Activated naive CD4-positive, alpha-beta T cell treated with Interleukin-2 at 50 U/mL for 16 hours (primary cell): Measurements from ENCODE around the gene CCDC93.
"Not testable (repeated sequence)": the region's sequence is repeated elsewhere in the genome, so short reads cannot be mapped to it uniquely, and the experiment has no call there.

Experiments
- DNase-seq: peaks from one replicate; pipeline ENCODE4 v3.0.0-alpha.2; 2020

CCDC93 gene

DNA sequence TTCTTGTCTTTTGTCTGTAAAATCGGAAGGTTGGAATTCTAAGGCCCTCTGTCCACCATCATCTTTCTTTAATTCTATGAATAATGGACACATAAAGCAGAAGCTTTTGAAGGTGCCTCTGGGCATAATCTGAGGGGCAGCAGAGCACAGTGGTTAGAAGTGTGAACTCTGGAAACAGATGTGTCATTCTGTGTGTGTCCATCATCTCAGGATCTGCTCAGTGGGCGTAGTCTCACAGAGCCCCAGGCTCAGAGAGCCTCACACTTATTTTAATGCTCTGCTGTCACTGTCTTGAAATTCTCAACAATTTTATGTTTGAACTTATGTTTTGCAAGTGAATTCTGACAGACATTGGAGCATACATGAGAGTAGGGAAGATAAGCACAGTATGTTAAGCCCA is 31.0 kb upstream of the CCDC93 start:
- DNase-seq = no peak

DNA sequence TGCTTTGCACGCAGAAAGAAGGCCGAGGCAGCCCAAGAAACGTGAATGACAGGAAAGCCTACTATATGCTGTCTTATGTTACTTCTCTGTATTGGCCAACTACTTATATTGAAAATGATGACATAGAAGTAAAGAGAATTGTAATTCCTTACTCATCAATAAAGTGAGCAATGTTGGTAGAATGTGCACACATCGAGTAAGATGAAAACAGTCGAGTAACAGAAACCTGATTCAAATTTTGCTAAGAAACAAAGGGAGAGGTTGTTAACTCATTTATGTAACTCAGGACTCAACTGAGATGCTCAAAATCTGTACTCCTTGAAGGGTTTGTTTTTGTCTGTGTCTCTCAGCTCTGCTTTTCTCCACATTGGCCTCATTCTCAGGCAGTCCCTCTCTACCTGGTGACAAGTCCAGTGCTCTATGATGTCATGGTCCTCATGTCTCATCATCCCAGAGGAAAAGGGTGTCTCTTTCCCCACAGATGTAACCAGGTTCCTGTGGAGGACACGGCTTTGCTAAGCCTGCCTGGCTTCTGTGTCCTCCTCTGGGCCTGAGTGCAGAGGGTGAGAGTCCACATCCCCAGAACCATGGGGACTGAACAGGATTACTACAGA is 30.3 kb upstream of the CCDC93 start:
- no peak for DNase-seq

DNA sequence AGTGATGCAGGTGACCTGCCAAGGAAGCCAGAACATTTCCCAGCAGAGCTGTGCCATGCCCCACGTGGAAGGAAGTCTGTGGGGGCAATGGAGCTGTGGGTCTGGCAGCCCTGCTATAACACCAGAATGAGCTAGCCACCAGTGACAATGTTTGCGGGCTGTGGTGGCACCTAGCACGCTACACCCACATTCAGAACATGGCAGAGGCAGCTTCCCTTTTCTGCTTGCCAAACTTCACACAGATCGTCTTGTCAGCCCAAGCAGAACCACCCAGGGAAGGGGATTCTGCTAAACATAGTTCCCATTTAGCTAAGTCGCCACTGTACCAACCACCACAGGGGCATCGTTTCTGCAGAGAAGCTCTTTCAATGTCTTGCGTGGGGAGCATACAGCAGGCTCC is 27.0 kb upstream of the CCDC93 start:
- DNase-seq = no peak

DNA sequence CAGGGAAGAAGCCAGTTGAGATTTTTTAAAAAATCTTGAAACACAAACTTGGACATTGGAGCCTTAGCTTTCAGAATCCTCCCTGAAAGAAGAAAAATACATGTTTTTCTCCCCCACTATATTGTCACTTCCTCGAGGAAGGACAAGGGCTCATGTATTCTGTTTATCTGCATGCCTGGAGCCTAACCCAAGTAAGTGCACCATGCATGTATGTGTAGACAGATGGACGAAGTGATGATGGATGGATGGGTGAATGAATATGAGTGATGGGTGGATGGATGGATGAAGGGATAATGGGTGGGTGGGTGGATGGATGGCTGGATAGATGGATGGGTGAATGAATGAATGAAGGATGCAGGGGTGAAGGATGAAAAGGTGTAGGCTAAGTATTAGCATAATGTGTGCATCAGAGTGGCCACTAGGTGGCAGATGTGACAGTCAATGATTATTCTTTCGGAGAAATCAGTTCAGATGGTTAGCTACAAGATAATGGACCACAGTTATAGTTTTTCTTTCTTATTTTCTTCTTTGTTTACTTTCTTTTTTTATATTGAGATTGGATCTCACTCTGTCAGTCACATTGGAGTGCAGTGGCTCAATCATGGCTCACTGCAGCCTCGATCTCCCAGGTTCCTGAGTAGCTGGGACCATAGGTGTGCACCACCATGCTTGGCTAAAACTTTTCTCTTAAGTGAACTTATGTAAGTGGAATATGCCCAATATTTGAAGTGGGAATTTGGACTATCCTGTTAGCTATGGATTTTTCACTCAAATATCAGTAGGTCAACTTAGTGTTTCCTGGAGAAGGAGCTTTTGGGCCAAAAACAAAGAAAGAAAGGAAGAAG is 18.5 kb upstream of the CCDC93 start:
- peak; percentile 32 for DNase-seq

DNA sequence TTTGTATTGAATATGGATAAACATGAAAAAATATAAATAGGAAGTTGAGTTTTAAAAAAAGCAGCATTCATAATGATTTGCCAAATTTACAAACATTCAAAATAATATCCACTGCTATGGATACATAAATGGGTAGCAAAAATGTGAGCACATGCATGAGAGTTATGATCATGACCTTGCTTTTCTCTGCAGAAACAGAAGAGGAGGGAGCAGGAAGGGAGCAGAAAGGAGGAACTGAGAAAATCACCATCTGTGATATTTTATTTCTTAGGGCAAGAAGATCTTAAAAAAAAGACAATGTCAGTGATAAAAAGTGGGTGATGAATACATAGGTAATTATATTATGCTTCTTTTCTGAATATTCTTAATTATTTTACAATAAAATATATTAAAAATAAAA is 17.7 kb upstream of the CCDC93 start:
- DNase-seq = no peak

DNA sequence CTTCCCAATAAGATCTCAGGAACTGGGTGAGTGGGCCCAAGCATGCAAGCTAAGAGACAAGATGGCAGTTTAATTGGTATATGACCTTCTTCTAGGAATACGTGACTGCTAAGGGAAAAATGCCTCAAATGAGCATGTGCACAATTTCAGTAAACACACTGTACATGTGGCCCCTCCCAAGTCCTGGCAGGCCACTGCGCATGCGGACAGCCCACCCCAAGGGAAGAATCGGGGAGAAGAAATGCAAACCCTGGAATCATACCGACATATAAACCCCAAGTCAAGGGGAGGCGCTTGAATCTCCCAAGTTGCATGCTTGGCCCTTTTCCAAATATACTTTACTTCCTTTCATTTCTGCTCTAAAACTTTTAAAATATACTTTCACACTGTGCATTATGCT is 15.2 kb upstream of the CCDC93 start:
- no peak for DNase-seq

DNA sequence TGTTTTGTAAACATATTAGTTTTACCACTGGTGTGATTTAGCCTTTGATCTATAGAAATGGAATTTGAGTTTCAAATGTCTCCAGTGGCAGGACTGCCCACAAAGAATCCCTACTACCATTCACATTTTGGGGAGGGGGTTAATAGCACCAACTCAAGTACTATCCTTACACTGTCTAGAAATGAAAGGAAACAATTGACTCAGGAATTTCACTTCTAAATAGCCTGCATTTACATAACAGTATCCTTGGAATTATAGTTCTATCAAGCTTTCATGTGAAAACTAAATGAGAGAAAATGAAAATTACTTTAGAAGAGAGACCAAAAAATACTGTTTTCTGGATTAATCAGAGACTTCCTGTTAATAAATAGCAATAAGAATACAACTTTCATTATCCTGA is 7.5 kb upstream of the CCDC93 start:
- no peak for DNase-seq

DNA sequence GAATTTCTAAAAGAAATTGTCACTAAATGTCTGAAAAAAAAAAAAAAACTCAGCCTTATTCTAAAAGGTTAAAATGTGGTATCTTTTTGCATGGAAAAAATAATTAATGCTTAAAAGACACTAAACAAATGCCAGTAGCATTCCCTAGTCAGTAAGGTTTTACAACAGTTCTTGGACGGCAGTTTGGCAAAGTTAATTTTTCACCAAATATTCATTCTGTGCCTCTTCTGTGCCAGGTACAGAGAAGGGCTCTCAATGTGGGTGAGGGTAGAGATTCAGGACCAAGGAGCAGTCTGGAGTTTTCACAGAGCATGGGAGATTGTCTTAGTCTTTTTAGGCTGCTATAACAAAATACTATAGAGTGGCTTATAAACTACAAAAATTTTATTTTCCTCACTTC is 6.0 kb upstream of the CCDC93 start:
- no peak for DNase-seq

DNA sequence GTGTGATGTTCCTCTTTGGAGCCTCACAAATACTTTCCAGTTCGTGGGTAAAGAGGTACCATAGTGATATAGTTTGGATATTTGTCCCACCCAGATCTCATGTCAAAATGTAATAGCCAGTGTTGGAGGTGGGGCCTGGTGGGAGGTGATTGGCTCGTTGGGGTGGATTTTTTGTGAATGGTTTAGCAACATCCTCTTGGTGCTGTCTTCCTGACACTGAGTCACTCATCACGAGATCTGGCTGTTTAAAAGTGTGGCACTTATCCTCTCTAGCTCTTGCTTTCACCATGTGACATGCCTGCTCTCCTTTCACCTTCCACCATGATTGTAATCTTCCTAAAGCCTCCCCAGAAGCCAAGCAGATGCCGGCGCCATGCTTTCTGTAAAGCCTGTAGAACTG is 3.0 kb upstream of the CCDC93 start:
- DNase-seq = no peak

DNA sequence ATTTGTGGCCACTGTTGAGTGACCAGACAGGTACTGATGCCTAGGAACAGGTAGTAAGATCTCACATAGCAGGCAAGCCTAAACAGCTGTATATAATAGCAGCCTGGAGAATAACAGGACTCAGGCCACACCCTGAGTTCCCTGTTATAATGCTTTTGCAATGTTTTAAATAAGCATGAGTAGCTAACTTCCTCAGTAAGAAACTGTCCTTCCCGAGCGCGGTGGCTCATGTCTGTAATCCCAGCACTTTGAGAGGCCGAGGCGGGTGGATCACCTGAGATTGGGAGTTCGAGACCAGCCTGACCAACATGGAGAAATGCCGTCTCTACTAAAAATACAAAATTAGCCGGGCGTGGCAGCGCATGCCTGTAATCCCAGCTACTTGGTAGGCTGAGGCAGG is 1.9 kb upstream of the CCDC93 start:
- not testable (repeated sequence) for DNase-seq

DNA sequence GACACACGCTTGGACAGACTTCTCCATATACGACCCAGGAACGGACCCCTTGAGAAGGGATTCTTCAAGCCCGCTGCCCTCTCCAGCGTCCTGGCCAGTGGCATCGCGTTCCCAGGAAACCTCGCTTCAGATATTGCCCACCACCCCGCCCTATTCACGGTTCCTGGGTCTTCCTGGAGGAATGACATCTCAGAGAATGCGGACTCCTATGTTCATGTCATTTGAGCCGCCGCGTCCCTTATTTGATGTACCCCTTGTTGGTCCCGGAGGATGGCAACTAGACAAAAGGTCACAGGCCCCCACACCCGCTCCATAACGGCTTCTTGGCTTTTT is 588 bp upstream of the CCDC93 start:
- peak; percentile 7 for DNase-seq

DNA sequence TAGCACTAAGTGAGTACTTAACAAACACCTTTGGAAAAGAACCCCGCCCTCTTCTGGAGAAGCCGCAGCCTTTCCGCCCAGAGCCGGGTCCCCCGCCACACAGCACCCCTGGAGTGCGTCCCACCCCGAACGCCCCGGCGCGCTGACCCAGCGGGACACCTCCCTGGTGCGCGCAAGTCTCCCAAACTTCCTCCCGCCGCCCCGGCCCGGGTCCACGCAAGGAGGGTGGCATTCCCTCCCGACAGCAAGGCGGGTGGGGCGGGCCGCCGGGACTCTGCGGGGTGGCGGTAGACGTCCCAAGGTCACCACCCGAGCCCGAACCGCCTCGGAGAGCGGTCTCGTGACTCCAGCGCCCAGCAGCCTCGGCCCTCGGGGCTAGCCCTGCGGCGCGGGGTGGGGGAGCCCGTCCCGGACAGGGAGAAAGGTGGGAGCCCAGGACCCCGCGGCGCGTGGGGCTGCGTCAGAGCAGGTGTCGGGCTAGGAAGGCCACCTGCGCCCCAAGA is 598 bp downstream of the CCDC93 start:
- DNase-seq = no peak

DNA sequence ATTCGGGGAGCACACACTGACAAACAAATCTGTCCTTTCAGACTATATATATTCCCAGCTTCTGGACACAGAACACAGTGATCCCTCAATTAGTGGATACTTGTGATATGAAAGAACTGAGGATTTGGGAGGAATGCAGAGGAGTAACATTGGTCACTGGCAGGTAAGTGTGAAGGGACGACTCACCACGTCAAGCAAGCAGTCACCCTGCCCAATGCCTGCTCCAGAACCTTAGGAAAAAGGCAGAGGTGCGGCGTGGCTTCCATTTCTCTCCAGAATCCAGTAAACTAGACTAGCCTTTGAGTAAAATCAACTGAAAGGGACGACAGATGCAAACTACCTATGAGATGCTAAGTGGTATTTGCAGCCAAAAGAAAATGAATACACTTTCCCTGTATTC is 1.1 kb downstream of the CCDC93 start:
- DNase-seq = no peak

DNA sequence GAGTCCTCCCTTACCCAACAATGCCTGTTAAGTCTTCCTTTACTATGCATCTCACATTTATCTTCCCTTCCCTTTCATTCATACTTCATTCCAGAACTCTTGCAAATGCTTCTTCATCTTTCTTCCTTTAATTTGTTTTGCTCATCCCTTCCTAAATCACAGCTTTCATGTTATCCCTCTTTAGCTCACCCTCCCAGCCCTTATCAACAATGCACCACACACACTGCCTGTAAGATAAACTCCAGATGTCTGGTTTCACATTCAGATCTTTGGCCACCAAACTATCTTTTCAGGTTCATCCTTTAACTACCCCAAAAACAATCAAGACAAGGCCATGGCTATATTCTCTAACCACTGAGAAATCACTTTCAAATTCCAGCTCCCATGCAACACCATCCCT is 3.4 kb downstream of the CCDC93 start:
- DNase-seq = no peak

DNA sequence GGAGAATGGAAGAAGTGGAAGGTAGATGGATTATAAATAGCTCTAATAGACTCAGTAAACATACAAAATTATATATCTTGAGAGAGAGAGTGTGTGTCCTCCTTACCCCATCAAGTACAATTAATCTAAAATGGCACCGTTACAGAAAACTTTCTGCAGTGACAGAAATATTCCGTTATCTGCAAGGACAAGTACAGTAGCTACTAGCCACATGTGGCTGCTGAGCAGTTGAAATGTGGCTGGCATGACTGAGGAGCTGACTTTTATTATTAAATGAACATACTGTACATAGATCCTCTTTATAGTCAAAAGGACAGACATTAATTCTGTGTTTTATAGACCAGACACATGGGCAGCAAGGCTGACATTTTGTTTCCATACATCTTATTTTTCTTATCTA is 7.0 kb downstream of the CCDC93 start:
- DNase-seq = no peak

DNA sequence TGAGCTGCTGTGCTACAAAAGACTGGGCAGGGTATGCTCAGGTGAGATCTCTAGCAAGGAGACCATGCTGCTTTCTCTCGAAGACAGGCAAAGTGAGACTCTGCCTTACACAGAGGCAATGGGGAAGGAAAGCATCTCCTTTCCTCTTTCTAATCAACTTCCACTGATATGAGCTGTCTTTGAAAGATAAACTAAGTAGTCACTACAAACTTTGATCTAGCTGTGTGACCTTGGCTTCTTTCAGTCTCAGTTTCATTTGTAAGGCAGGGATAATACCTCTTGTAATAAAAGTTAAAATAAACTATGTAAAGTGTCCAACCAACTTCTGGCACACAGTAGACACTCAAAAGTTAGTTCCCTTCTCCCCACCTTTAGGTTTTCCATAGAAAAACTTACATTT is 7.5 kb downstream of the CCDC93 start:
- DNase-seq = no peak

DNA sequence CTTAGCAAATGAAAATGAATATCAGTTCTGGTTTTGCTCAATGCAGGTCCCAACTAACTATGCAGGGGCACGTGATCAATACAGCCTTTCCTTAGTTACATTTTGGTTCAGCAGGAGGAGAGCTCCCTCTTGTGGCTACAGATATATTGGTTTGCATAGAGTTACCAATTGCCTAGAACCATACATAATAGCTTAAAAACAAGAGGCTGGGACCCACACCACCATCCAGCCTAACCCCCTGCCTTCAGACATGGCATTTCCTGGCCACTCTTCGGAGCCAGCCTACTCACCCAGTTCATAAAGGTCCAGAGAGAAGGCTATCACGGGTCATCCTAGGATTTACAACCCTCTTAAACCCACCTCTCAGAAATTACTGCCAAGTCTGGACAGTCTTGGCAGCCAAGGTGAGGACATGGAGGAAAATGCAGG is 10.5 kb downstream of the CCDC93 start:
- peak; percentile 16 for DNase-seq

DNA sequence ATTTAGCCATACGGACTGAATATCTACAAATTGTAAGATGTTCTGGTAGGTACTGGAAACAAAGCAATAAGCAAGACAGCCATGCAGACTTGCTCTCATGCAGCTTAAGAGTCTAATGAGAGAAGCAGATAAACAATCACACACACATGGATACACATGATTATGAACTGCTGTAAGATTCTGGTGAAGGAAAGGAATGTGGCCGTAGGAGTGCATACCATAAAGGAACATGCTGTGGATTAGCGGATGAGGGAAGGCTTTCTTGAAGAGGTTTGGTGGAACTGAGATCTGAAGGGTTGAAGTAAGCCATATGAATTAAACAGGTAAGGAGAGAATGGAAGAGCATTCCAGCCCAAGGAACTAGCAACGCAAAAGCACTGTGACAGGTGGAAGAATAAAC is 13.8 kb downstream of the CCDC93 start:
- DNase-seq = no peak

DNA sequence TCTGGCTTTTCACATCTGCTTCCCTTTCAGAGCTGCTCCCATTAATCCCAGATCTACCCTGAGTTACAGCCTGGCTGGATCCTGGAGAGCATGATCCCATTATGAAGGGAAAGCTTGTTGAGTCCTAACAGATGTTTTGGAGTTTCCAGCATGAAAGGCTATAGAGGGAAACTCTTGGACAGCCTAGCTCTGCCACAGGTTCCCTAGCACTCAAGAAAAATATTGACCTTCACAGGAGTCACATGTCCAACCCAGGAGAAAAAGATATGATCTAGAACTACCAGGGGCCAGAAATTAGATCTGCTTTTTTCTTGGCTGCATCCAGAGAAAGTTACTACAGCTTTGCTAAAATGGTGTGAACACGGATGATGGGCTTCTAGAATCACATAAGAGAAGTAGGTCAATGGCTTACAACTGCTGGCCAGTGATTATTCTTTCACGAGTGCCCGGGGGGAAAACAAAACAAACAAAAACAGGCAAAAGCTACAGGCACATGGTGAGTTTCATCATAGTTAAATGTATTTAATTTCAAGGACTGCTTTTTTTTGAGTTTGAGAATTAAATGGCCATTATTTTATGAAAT is 15.9 kb downstream of the CCDC93 start:
- no peak for DNase-seq

DNA sequence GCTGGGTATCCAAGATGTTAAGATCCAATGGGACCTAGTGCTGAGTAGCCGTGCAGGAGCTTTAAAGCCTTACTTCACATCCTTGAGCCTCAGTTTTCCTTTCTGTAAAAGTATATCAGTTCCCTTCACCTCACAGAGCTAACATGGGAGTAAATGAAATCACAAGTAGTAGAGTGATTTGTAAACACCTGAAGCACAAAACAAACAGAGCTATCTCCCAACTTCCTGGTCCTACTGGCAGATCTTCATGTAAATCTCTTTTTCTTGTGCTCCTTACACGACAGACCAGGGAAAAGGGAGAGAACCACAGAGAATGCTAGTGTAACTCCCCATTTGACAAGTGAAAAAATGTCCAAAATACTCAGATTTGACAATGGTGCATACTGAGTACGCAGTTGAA is 17.3 kb downstream of the CCDC93 start:
- DNase-seq = no peak

DNA sequence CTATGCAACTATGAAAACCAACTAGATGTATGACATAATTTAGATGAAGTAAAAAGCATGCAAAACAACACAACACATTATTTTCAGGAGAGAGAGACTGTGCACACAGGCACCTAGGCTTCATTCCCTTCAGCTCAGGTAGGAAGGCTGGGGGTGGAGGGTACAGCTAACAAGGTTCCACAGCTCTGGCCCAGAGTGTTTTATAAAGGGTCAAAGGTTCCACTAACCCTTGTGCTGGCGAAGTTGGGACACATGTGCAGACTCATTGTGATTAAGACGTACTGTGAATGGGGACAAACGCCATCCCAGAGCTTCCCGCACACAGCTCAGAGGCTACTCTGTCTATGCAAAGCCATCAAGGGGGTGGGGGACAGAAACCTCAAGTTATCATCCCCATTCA is 19.1 kb downstream of the CCDC93 start:
- DNase-seq = no peak

DNA sequence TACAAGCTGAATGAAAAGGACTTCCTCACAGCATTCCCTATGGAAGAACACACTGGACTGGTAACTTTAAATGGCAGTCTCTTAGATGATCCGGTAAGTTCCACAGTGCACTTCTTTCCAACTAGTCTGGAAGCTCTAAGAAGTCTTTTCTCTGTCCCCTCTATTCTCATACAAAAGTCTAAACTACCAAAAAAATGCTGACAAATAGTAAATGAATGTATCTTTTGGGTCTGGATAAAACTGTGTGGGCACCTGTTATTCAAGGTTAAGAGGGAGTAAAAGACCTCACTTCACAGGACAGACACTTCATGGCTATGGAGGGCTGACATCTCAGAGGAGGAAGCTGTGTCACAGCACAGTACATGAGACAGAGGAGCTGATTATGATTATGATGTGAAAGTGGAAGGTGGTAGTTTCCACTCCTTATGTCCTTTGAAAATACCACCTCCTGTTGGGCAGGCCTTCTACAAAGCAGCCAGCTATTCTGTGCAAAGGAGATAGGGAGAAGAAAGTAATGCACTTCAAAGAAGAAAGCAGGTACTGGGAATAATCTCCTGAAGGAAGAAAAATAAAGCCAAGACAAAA is 23.9 kb downstream of the CCDC93 start:
- no peak for DNase-seq

DNA sequence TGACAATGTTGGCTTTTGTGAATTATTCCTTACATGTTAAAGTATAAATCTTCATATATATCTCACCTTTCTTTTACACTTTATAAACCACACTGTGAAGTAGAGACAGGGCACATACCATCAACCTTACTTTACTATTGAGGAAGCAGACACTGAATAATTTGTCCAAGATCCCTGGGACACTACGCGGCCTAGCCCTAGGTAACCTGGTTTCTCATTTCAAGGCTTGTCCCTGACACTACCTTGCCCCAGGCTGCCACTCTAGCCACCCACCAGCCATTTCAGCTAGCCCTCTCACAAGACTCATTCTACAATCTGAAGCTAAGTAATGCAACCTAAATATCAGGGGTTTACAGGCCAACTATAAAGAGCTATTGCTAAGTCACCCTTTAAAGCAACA is 26.7 kb downstream of the CCDC93 start:
- no peak for DNase-seq

DNA sequence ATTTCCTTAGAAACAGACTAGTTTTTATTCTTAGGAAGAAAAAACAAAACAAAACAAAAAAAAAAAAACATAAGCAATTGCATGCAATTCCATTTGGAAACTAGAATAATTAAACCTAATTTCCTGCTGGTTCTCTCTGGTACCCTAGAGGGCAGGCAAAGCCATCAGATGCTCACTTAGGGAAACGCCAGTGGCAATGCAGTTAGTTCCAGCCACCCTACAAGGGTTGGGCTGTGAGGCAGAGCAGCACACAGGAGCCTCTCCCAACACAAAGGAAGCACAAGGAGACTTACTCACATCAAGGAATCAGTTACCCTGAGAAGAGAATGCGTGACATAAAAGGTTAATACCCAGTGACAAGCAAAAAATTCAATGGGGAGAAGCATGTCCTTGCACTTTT is 28.8 kb downstream of the CCDC93 start:
- no peak for DNase-seq
